B cell (primary cell): ENCODE results near the gene MGAT4B. TPM values are rescaled to one million over a fixed set of nuclear protein-coding genes. Genes with fewer than 3 reads are reported as not detected.

Experiments
- ATAC-seq: fragments of 200-7000 bp; cut with Tn5 transposase; one replicate; pipeline ENCODE4 v1.10.0; 2021; ENCODE audit warnings: low read depth, mild to moderate bottlenecking, moderate number of reproducible peaks, moderate library complexity
- CTCF ChIA-PET: fragments of 350-600 bp; sonication (Branson Sonifier 250); formaldehyde crosslinking; loops from one replicate; lab custom pipeline; 2021; ENCODE audit warnings: antibody characterized with exemption, inconsistent platforms; lab: Charles Lee
- POLR2A ChIA-PET: fragments of 350-600 bp; sonication (Branson Sonifier 250); formaldehyde crosslinking; loops from one replicate; lab custom pipeline; 2021; ENCODE audit warnings: antibody characterized with exemption; lab: Charles Lee
- DNase-seq: peaks from one replicate; pipeline ENCODE4 v3.0.0; 2013
- H2AFZ ChIP-seq: 2 replicates; pipeline ENCODE4 v1.6.1; 2012; ENCODE audit warnings: mild to moderate bottlenecking, low read depth, low read length; ENCODE audit not compliant: insufficient read depth, poor library complexity, severe bottlenecking
- H3K27ac ChIP-seq, 2 donors: 1 replicate in 1 of 2; 2 replicates in 1 of 2; pipeline ENCODE4 v1.5.1; 2012 to 2013; ENCODE audit warnings: low read length in 2 of 2, mild to moderate bottlenecking in 2 of 2, moderate library complexity in 1 of 2
- H3K27me3 ChIP-seq, 4 experiments: fragments of 200-600 bp in 1 of 4; sonication (generic) in 1 of 4; replicated peaks in 1 of 4; 1 replicate in 2 of 4; 2 replicates in 2 of 4; pipeline versions ENCODE4 v1.6.1 to v1.7.0; 2013 to 2016; ENCODE audit warnings: low read length in 3 of 4, mild to moderate bottlenecking in 2 of 4, mixed read lengths in 1 of 4, moderate library complexity in 1 of 4; ENCODE audit not compliant: insufficient read depth in 4 of 4, control insufficient read depth in 3 of 4; ENCODE audit errors: control extremely low read depth in 1 of 4
- H3K36me3 ChIP-seq, 2 experiments: replicated peaks in 1 of 2; 1 replicate in 1 of 2; 2 replicates in 1 of 2; pipeline versions ENCODE4 v1.6.1 to v1.7.1; 2013; ENCODE audit warnings: low read length in 1 of 2; ENCODE audit not compliant: insufficient read depth in 2 of 2, control insufficient read depth in 1 of 2; ENCODE audit errors: control extremely low read depth in 1 of 2, extremely low read depth in 1 of 2
- H3K4me1 ChIP-seq, 2 donors: fragments of 200-600 bp in 1 of 2; sonication (generic) in 1 of 2; 1 replicate in 1 of 2; 2 replicates in 1 of 2; pipeline versions ENCODE4 v1.5.1 to v1.6.1; 2013 to 2017; ENCODE audit warnings: low read length in 2 of 2; ENCODE audit not compliant: control insufficient read depth in 2 of 2, insufficient read depth in 2 of 2
- H3K4me2 ChIP-seq: replicated peaks from 2 replicates; pipeline ENCODE3; 2012; ENCODE audit warnings: mild to moderate bottlenecking, low read depth, low read length; ENCODE audit not compliant: poor library complexity, severe bottlenecking
- H3K4me3 ChIP-seq, 5 experiments: fragments of 200-600 bp in 1 of 5; sonication (generic) in 1 of 5; 1 replicate in 3 of 5; 2 replicates in 2 of 5; pipeline versions ENCODE4 v1.5.1 to v1.7.0; 2011 to 2016; ENCODE audit warnings: low read length in 4 of 5, mild to moderate bottlenecking in 4 of 5, low read depth in 2 of 5, control low read depth in 1 of 5, moderate library complexity in 1 of 5; ENCODE audit not compliant: insufficient read depth in 1 of 5; ENCODE audit errors: control extremely low read depth in 1 of 5, extremely low read depth in 1 of 5
- H3K79me2 ChIP-seq: fragments of 200-600 bp; sonication (generic); one replicate; pipeline ENCODE4 v1.6.0; 2016; ENCODE audit warnings: low read length; ENCODE audit not compliant: control insufficient read depth, insufficient read depth
- H3K9ac ChIP-seq: fragments of 200-600 bp; sonication (generic); 2 replicates; pipeline ENCODE4 v1.6.1; 2017; ENCODE audit warnings: mild to moderate bottlenecking, low read length, moderate library complexity
- H3K9me3 ChIP-seq, 3 donors: one replicate each; pipeline versions ENCODE4 v1.6.1 to v1.7.1; 2013; ENCODE audit warnings: low read length in 2 of 3; ENCODE audit not compliant: control insufficient read depth in 2 of 3, insufficient read depth in 1 of 3; ENCODE audit errors: control extremely low read depth in 1 of 3
- H4K20me1 ChIP-seq: 2 replicates; pipeline ENCODE4 v1.6.0; 2012; ENCODE audit warnings: mild to moderate bottlenecking, low read length; ENCODE audit not compliant: insufficient read depth, control insufficient read depth, poor library complexity, severe bottlenecking
- H3K27ac Mint-ChIP-seq: one replicate; pipeline ENCODE4 v1.8.0; 2021; ENCODE audit warnings: mixed read lengths
- H3K27me3 Mint-ChIP-seq: one replicate; pipeline ENCODE4 v1.8.0; 2021; ENCODE audit warnings: mixed read lengths
- H3K4me1 Mint-ChIP-seq: one replicate; pipeline ENCODE4 v1.8.0; 2021; ENCODE audit warnings: mixed read lengths
- H3K4me3 Mint-ChIP-seq: one replicate; pipeline ENCODE4 v1.8.0; 2021; ENCODE audit warnings: mixed read lengths
- H3K9me3 Mint-ChIP-seq: one replicate; pipeline ENCODE4 v1.8.0; 2022; ENCODE audit warnings: mixed read lengths; ENCODE audit not compliant: insufficient read depth
- EZH2 ChIP-seq: IDR thresholded peaks from 2 replicates; pipeline ENCODE4 v1.6.1; 2012; ENCODE audit warnings: borderline replicate concordance, low read depth, mild to moderate bottlenecking, moderate library complexity, low read length; ENCODE audit not compliant: insufficient read depth, poor library complexity, severe bottlenecking
- WGBS: methylation state at CpG from one replicate; pipeline ENCODE4 v1.1.5; 2013; ENCODE audit warnings: missing lambda C conversion rate; ENCODE audit not compliant: insufficient coverage; 5-methylcytosine and 5-hydroxymethylcytosine counted together
- intact Hi-C: fragments of 100-400 bp; cut with micrococcal nuclease; formaldehyde crosslinking; loops from one replicate; pipeline ENCODE4 v1.10.0; 2022
- polyA plus RNA-seq: library from polyadenylated mRNA; depleted of rRNA; stranded (reverse); fragments of >200 nt; gene quantifications from 2 replicates; pipeline ENCODE4 v1.2.3, GENCODE V29; 2012
- total RNA-seq, 2 donors: library from RNA; stranded (reverse); fragments of 120-200 nt in 1 of 2; gene quantifications; 1 replicate in 1 of 2; 2 replicates in 1 of 2; pipeline versions ENCODE4 v1.2.3 to v1.2.4, GENCODE V29; 2013 to 2022
- TF ChIP-seq, protein P1 (sequence below): fragments of 200-600 bp; IDR thresholded peaks from one replicate; pipeline ENCODE4 v1.8.0; 2022; ENCODE audit warnings: antibody characterized with exemption, mild to moderate bottlenecking

The MGAT4B gene
- total and polyA plus RNA-seq, 2 donors (not counting 1 experiment from before 2014, with no cell fraction given): 105 to 165 TPM

DNA sequence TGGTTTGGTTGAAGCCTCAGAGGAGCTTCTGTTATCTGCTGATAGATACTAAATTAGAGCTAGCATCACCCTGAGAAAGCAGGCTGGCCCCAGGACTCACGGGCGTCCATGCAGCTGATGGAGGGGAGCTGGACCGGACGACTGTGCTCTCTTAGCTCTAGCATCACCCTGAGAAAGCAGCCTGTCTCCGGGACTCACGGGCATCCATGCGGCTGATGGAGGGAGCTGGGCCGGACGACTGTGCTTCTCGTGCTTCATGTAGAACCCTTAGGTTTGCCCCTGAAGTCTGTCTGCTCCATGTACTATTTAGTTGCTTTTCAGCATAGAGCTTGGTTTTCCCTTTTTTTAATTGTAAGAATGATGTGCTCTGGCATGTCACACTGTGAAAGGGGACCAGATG, 29.2 kb downstream of the MGAT4B start:
- Histone ChIP-seq H2AFZ (no peak overlapping the region), H3K4me1 (no peaks in the 10 kb centered on the region), H3K9ac (no peak overlapping the region), H3K4me3 (no peak overlapping the region), H3K79me2 (peaks cover 8% of the 10 kb centered on the region), H3K9me3 (no peaks in the 10 kb centered on the region), H3K36me3 (peaks cover 0 to 50% of the 10 kb centered on the region in 2 experiments), H3K4me2 (no peak overlapping the region), H3K27me3 (no peaks in the 10 kb centered on the region), H3K27ac (no peak overlapping the region), H4K20me1 (peaks cover 5% of the 10 kb centered on the region)
- H3K27ac Mint-ChIP-seq: no peak overlapping the region
- no peaks in the 10 kb centered on the region for H3K4me1 Mint-ChIP-seq
- intact Hi-C loops: no loop called here
- no peak for DNase-seq
- ChIA-PET POLR2A (no interaction called here), CTCF (interaction anchor here (1.4 kb wide), 1 partner anchor 24 kb away, joined by 3 read pairs; no protein-coding TSS in a partner anchor)
- ATAC-seq: no peak
- no peaks in the 10 kb centered on the region for H3K9me3 Mint-ChIP-seq
- H3K4me3 Mint-ChIP-seq: no peak overlapping the region
- 96% methylated on average over 10 of the region's 10 CpGs for WGBS
- TF ChIP-seq, protein P1, sequence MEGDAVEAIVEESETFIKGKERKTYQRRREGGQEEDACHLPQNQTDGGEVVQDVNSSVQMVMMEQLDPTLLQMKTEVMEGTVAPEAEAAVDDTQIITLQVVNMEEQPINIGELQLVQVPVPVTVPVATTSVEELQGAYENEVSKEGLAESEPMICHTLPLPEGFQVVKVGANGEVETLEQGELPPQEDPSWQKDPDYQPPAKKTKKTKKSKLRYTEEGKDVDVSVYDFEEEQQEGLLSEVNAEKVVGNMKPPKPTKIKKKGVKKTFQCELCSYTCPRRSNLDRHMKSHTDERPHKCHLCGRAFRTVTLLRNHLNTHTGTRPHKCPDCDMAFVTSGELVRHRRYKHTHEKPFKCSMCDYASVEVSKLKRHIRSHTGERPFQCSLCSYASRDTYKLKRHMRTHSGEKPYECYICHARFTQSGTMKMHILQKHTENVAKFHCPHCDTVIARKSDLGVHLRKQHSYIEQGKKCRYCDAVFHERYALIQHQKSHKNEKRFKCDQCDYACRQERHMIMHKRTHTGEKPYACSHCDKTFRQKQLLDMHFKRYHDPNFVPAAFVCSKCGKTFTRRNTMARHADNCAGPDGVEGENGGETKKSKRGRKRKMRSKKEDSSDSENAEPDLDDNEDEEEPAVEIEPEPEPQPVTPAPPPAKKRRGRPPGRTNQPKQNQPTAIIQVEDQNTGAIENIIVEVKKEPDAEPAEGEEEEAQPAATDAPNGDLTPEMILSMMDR: no peak
- TF ChIP-seq EZH2: no peak
- no peaks in the 10 kb centered on the region for H3K27me3 Mint-ChIP-seq

- H3K27me3 Mint-ChIP-seq: no peaks in the 10 kb centered on the region
- intact Hi-C loops: no loop called here
- ATAC-seq (no peak), DNase-seq (no peak)
- no peak overlapping the region for H3K27ac ChIP-seq
- H3K9ac ChIP-seq: no peak overlapping the region
- H3K27me3 ChIP-seq: no peaks in the 10 kb centered on the region
- H3K36me3 ChIP-seq: peaks cover 0 to 59% of the 10 kb centered on the region in 2 experiments
- H3K4me1 ChIP-seq: no peaks in the 10 kb centered on the region
- no peak overlapping the region for H2AFZ ChIP-seq
- no peak overlapping the region for H3K4me3 Mint-ChIP-seq
- TF ChIP-seq, protein P1: no peak
- no peak for TF ChIP-seq EZH2
- no peaks in the 10 kb centered on the region for H3K9me3 Mint-ChIP-seq
- no peak overlapping the region for H3K4me2 ChIP-seq
- H3K9me3 ChIP-seq: no peaks in the 10 kb centered on the region
- no peaks in the 10 kb centered on the region for H3K4me1 Mint-ChIP-seq
- H4K20me1 ChIP-seq: peaks cover 5% of the 10 kb centered on the region
- peaks cover 8% of the 10 kb centered on the region for H3K79me2 ChIP-seq
- no peak overlapping the region for H3K27ac Mint-ChIP-seq
- no peak overlapping the region for H3K4me3 ChIP-seq
- CTCF ChIA-PET: interaction anchor here (0.9 to 1.4 kb wide), 2 partner anchors 13 to 25 kb away, joined by 3 read pairs; no protein-coding TSS in a partner anchor
- POLR2A ChIA-PET: no interaction called here
- WGBS: 92% methylated on average over 7 of the region's 11 CpGs
These were observed 30.2 kb downstream of the MGAT4B start for GRCh38 chr5:179776411-179776938.
